ENCODE results near the gene EP400.

DNA sequence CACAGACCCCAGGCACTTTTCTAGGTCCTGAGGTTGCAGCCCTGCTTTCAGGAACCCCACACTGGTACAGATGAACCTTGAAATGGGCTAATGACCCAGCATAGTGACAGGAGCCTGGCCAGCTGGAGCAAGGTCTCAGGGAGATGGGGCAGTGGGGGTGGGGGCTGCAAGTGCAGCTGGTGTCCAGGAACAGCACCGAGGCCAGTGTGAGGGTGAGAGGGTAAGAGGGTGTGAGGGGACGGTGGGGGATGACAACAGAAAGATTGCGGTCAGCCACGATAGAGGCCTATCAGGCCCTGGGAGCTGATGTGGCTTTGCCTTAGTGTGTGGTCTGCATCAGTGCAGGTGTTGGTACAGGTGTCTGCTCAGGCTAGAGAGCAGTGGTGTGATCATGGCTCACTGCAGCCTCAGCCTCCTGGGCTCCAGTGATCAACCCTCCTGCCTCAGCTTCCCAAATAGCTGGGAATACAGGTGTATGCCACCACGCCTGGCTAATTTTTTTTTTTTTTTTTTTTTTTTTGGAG, 59.7 kb downstream of the EP400 start:
- no peak for TF ChIP-seq CTCF (conservative IDR thresholded peaks at IDR 0.05; ENCODE audit: low read depth, low read length)
- TF ChIP-seq MAFK (IDR thresholded peaks at IDR 0.05; ENCODE audit: low read depth, low read length), result no peak
- TF ChIP-seq POLR2A (IDR thresholded peaks at IDR 0.05; ENCODE audit: low read depth, low read length), result no peak
- no peak for TF ChIP-seq CEBPB (IDR thresholded peaks at IDR 0.05; ENCODE audit: low read depth, low read length)
- TF ChIP-seq MAZ (IDR thresholded peaks at IDR 0.05; ENCODE audit: borderline replicate concordance, low read depth, low read length), result no peak
- TF ChIP-seq BHLHE40 (IDR thresholded peaks at IDR 0.05; ENCODE audit: low read depth, low read length), result no peak
- TF ChIP-seq, protein P1, sequence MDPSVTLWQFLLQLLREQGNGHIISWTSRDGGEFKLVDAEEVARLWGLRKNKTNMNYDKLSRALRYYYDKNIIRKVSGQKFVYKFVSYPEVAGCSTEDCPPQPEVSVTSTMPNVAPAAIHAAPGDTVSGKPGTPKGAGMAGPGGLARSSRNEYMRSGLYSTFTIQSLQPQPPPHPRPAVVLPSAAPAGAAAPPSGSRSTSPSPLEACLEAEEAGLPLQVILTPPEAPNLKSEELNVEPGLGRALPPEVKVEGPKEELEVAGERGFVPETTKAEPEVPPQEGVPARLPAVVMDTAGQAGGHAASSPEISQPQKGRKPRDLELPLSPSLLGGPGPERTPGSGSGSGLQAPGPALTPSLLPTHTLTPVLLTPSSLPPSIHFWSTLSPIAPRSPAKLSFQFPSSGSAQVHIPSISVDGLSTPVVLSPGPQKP (IDR thresholded peaks at IDR 0.05; ENCODE audit: borderline replicate concordance, low read depth, low read length), result no peak
- TF ChIP-seq RAD21 (IDR thresholded peaks at IDR 0.05; ENCODE audit: low read length), result no peak
